H9 (cell line): ENCODE measurements around the gene BACE1-AS. TPM values are rescaled to one million over a fixed set of nuclear protein-coding genes. Genes with fewer than 3 reads are reported as not detected.

Source experiments
- DNase-seq: peaks from one replicate; pipeline ENCODE4 v3.0.0-alpha.2; 2017
- H2AFZ ChIP-seq: one replicate; pipeline ENCODE4 v1.6.1; 2013; ENCODE audit warnings: mild to moderate bottlenecking, low read length, control low read depth, moderate library complexity
- H2AK5ac ChIP-seq: 2 replicates; pipeline ENCODE4 v1.6.1; 2013; ENCODE audit warnings: low read length, control low read depth, mixed read lengths; ENCODE audit not compliant: insufficient read length
- H2BK120ac ChIP-seq: one replicate; pipeline ENCODE4 v1.6.1; 2013; ENCODE audit warnings: low read depth, mild to moderate bottlenecking, low read length, control low read depth, inconsistent platforms; ENCODE audit not compliant: poor library complexity, severe bottlenecking
- H2BK12ac ChIP-seq: 2 replicates; pipeline ENCODE4 v1.6.1; 2013; ENCODE audit warnings: low read length, control low read depth, mixed read lengths, low read depth; ENCODE audit not compliant: insufficient read length
- H2BK15ac ChIP-seq: 2 replicates; pipeline ENCODE4 v1.6.1; 2013; ENCODE audit warnings: low read depth, low read length, control low read depth
- H2BK20ac ChIP-seq: one replicate; pipeline ENCODE4 v1.6.1; 2013; ENCODE audit warnings: low read depth, mild to moderate bottlenecking, low read length, control low read depth, inconsistent platforms; ENCODE audit not compliant: poor library complexity, severe bottlenecking
- H2BK5ac ChIP-seq: 2 replicates; pipeline ENCODE4 v1.6.1; 2013; ENCODE audit warnings: low read length, control low read depth, mixed read lengths; ENCODE audit not compliant: insufficient read length
- H3K14ac ChIP-seq: 2 replicates; pipeline ENCODE4 v1.6.1; 2013; ENCODE audit warnings: low read length, control low read depth; ENCODE audit not compliant: insufficient read depth
- H3K18ac ChIP-seq: 2 replicates; pipeline ENCODE4 v1.6.1; 2013; ENCODE audit warnings: low read depth, mild to moderate bottlenecking, mixed read lengths, low read length, control low read depth; ENCODE audit not compliant: insufficient read length
- H3K23ac ChIP-seq: 2 replicates; pipeline ENCODE4 v1.6.1; 2013; ENCODE audit warnings: low read length, control low read depth, mixed read lengths, low read depth; ENCODE audit not compliant: insufficient read length
- H3K23me2 ChIP-seq: 2 replicates; pipeline ENCODE4 v1.6.1; 2013; ENCODE audit warnings: low read depth, mild to moderate bottlenecking, mixed read lengths, low read length, control low read depth; ENCODE audit not compliant: insufficient read length, poor library complexity, severe bottlenecking
- H3K27ac ChIP-seq: 2 replicates; pipeline ENCODE4 v1.5.1; 2013; ENCODE audit warnings: low read length, control low read depth, mixed read lengths, low read depth; ENCODE audit not compliant: insufficient read length
- H3K27me3 ChIP-seq: 2 replicates; pipeline ENCODE4 v1.6.1; 2013; ENCODE audit warnings: low read length, control low read depth, inconsistent platforms; ENCODE audit not compliant: insufficient read depth
- H3K4ac ChIP-seq: 2 replicates; pipeline ENCODE4 v1.6.1; 2013; ENCODE audit warnings: low read depth, mild to moderate bottlenecking, control low read depth, inconsistent platforms, low read length, moderate library complexity
- H3K4me1 ChIP-seq: 2 replicates; pipeline ENCODE4 v1.6.1; 2013; ENCODE audit warnings: low read length, control low read depth, inconsistent platforms; ENCODE audit not compliant: insufficient read depth
- H3K4me2 ChIP-seq: 2 replicates; pipeline ENCODE4 v1.6.1; 2013; ENCODE audit warnings: low read length, control low read depth, mixed read lengths; ENCODE audit not compliant: insufficient read length, insufficient read depth
- H3K56ac ChIP-seq: 2 replicates; pipeline ENCODE4 v1.6.1; 2013; ENCODE audit warnings: low read depth, mild to moderate bottlenecking, mixed read lengths, low read length, control low read depth; ENCODE audit not compliant: insufficient read length
- H3K79me1 ChIP-seq: 2 replicates; pipeline ENCODE4 v1.6.1; 2013; ENCODE audit warnings: low read depth, mild to moderate bottlenecking, moderate library complexity, low read length, control low read depth, inconsistent platforms; ENCODE audit not compliant: insufficient read depth, poor library complexity, severe bottlenecking
- H3K79me2 ChIP-seq: 2 replicates; pipeline ENCODE4 v1.6.1; 2013; ENCODE audit warnings: low read length, control low read depth, inconsistent platforms; ENCODE audit not compliant: insufficient read depth
- H3K9ac ChIP-seq: 2 replicates; pipeline ENCODE4 v1.6.1; 2013; ENCODE audit warnings: low read length, control low read depth, mixed read lengths; ENCODE audit not compliant: insufficient read length; ENCODE audit errors: extremely low read depth
- H3K9me3 ChIP-seq: one replicate; pipeline ENCODE4 v1.6.1; 2013; ENCODE audit warnings: low read depth, low read length, inconsistent platforms; ENCODE audit not compliant: control insufficient read depth
- H3T11ph ChIP-seq: one replicate; pipeline ENCODE4 v1.6.1; 2013; ENCODE audit warnings: mild to moderate bottlenecking, low read length, control low read depth, inconsistent platforms
- H4K20me1 ChIP-seq: one replicate; pipeline ENCODE4 v1.6.1; 2013; ENCODE audit not compliant: control insufficient read depth, insufficient read length, insufficient read depth
- H4K5ac ChIP-seq: 2 replicates; pipeline ENCODE4 v1.6.1; 2013; ENCODE audit warnings: low read depth, mild to moderate bottlenecking, mixed read lengths, low read length, control low read depth; ENCODE audit not compliant: insufficient read length
- H4K8ac ChIP-seq: replicated peaks from 2 replicates; pipeline ENCODE4 v1.6.1; 2013; ENCODE audit warnings: low read length, control low read depth, mixed read lengths, low read depth; ENCODE audit not compliant: insufficient read length
- H4K91ac ChIP-seq: 2 replicates; pipeline ENCODE4 v1.6.1; 2013; ENCODE audit warnings: low read depth, mild to moderate bottlenecking, moderate library complexity, mixed read lengths, low read length, control low read depth; ENCODE audit not compliant: insufficient read length
- H3K27ac Mint-ChIP-seq, 3 experiments: 2 replicates in 2 of 3; 3 replicates in 1 of 3; pipeline ENCODE4 v1.8.0; 2020 to 2021; ENCODE audit warnings: mixed read lengths in 3 of 3, mild to moderate bottlenecking in 1 of 3, moderate library complexity in 1 of 3
- H3K27me3 Mint-ChIP-seq: 2 replicates; pipeline ENCODE4 v1.8.0; 2021; ENCODE audit warnings: low read depth, mild to moderate bottlenecking, moderate library complexity, mixed read lengths
- H3K36me3 Mint-ChIP-seq, 3 experiments: 2 replicates in 2 of 3; 3 replicates in 1 of 3; pipeline ENCODE4 v1.8.0; 2020 to 2021; ENCODE audit warnings: low read depth in 3 of 3, mixed read lengths in 3 of 3; ENCODE audit not compliant: insufficient read depth in 1 of 3
- H3K4me1 Mint-ChIP-seq, 2 experiments: 2 replicates each; pipeline ENCODE4 v1.8.0; 2020; ENCODE audit warnings: mixed read lengths in 2 of 2
- H3K4me3 Mint-ChIP-seq, 2 experiments: 2 replicates in 1 of 2; 3 replicates in 1 of 2; pipeline ENCODE4 v1.8.0; 2020 to 2021; ENCODE audit warnings: mild to moderate bottlenecking in 2 of 2, mixed read lengths in 2 of 2, moderate library complexity in 1 of 2
- H3K9me3 Mint-ChIP-seq, 2 experiments: 2 replicates in 1 of 2; 3 replicates in 1 of 2; pipeline ENCODE4 v1.8.0; 2020; ENCODE audit warnings: mild to moderate bottlenecking in 2 of 2, mixed read lengths in 2 of 2, moderate library complexity in 1 of 2
- WGBS: extraction: QIAGEN DNeasy Blood & Tissue Kit; methylation state at CpG from one replicate; pipeline ENCODE4 v1.1.7; 2013; ENCODE audit warnings: missing lambda C conversion rate, low lambda C conversion rate, mixed read lengths; ENCODE audit not compliant: insufficient read length; ENCODE audit errors: extremely low coverage; 5-methylcytosine and 5-hydroxymethylcytosine counted together
- total RNA-seq: library from RNA; stranded (reverse); gene quantifications from 2 replicates; pipeline ENCODE4 v1.2.1, GENCODE V29; 2021
- TF ChIP-seq, protein P1 (sequence below): fragments of 200-600 bp; sonication (generic); conservative IDR thresholded peaks from 3 replicates; pipeline ENCODE4 v1.8.0; 2021; ENCODE audit warnings: antibody characterized with exemption, mild to moderate bottlenecking

BACE1-AS gene
- total RNA-seq, 1 experiment from 2014 or later, result 9.9 TPM

GRCh38 chr11:117251506-117251905 lies 39.6 kb upstream of the BACE1-AS start:
- no peak overlapping the region for H3K4me2 ChIP-seq
- no peak overlapping the region for H3K56ac ChIP-seq
- no peaks in the 10 kb centered on the region for H3K79me1 ChIP-seq
- H3K4ac ChIP-seq, result no peak overlapping the region
- Mint-ChIP-seq H3K27ac (peak overlapping the region in 1 of 3 experiments; percentile 31; a peak in 1 of 7 replicates), H3K4me3 (no peak overlapping the region), H3K9me3 (no peaks in the 10 kb centered on the region; a peak in 1 of 5 replicates), H3K36me3 (peaks cover 21 to 53% (median 45%) of the 10 kb centered on the region in 3 experiments), H3K27me3 (no peaks in the 10 kb centered on the region), H3K4me1 (peaks cover 0 to 2% of the 10 kb centered on the region in 2 experiments; a peak in 2 of 4 replicates)
- no peak overlapping the region for H2BK15ac ChIP-seq
- no peak overlapping the region for H2BK5ac ChIP-seq
- H3K9me3 ChIP-seq, result no peaks in the 10 kb centered on the region
- H3K23ac ChIP-seq, result no peak overlapping the region
- TF ChIP-seq, protein P1, sequence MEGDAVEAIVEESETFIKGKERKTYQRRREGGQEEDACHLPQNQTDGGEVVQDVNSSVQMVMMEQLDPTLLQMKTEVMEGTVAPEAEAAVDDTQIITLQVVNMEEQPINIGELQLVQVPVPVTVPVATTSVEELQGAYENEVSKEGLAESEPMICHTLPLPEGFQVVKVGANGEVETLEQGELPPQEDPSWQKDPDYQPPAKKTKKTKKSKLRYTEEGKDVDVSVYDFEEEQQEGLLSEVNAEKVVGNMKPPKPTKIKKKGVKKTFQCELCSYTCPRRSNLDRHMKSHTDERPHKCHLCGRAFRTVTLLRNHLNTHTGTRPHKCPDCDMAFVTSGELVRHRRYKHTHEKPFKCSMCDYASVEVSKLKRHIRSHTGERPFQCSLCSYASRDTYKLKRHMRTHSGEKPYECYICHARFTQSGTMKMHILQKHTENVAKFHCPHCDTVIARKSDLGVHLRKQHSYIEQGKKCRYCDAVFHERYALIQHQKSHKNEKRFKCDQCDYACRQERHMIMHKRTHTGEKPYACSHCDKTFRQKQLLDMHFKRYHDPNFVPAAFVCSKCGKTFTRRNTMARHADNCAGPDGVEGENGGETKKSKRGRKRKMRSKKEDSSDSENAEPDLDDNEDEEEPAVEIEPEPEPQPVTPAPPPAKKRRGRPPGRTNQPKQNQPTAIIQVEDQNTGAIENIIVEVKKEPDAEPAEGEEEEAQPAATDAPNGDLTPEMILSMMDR, result no peak
- H2BK20ac ChIP-seq, result no peak overlapping the region
- no peak overlapping the region for H4K91ac ChIP-seq
- H3K79me2 ChIP-seq, result no peaks in the 10 kb centered on the region
- H3T11ph ChIP-seq, result no peak overlapping the region
- no peak overlapping the region for H3K9ac ChIP-seq
- no peaks in the 10 kb centered on the region for H4K20me1 ChIP-seq
- no peak overlapping the region for H4K8ac ChIP-seq
- H3K18ac ChIP-seq, result no peak overlapping the region
- no peaks in the 10 kb centered on the region for H3K23me2 ChIP-seq
- WGBS, result no CpG with 5 or more reads among the region's 10 CpGs
- no peaks in the 10 kb centered on the region for H3K4me1 ChIP-seq
- no peak overlapping the region for H2BK120ac ChIP-seq
- H3K14ac ChIP-seq, result no peak overlapping the region
- H4K5ac ChIP-seq, result no peak overlapping the region
- H2AFZ ChIP-seq, result no peak overlapping the region
- DNase-seq, result no peak
- H3K27ac ChIP-seq, result no peak overlapping the region
- no peak overlapping the region for H2BK12ac ChIP-seq
- H2AK5ac ChIP-seq, result no peak overlapping the region
- no peaks in the 10 kb centered on the region for H3K27me3 ChIP-seq
